IMR-90 (cell line): ENCODE results near the gene IGF2BP1. TPM values are rescaled to one million over a fixed set of nuclear protein-coding genes. Genes with fewer than 3 reads are reported as not detected.

Source experiments
- polyA plus RNA-seq, 3 experiments: library from polyadenylated mRNA; depleted of rRNA; stranded (reverse); fragments of >200 nt; gene quantifications; 2 replicates each; pipeline ENCODE4 v1.2.3, GENCODE V29; 2012; ENCODE audit warnings: low replicate concordance in 1 of 3
- total RNA-seq: library from RNA; depleted of rRNA; stranded (reverse); fragments of >200 nt; gene quantifications from 2 replicates; pipeline ENCODE4 v1.2.3, GENCODE V29; 2012
- TF ChIP-seq, protein P1 (sequence below): conservative IDR thresholded peaks from 2 replicates; pipeline ENCODE4 v1.5.1; 2012; ENCODE audit warnings: mild to moderate bottlenecking, low read depth, low read length, improper control_type of control experiment

Gene IGF2BP1
- total and polyA plus RNA-seq, 2 of the 4 experiments (the other 2 are of a cell fraction) = 10.2 to 13.1 TPM

DNA sequence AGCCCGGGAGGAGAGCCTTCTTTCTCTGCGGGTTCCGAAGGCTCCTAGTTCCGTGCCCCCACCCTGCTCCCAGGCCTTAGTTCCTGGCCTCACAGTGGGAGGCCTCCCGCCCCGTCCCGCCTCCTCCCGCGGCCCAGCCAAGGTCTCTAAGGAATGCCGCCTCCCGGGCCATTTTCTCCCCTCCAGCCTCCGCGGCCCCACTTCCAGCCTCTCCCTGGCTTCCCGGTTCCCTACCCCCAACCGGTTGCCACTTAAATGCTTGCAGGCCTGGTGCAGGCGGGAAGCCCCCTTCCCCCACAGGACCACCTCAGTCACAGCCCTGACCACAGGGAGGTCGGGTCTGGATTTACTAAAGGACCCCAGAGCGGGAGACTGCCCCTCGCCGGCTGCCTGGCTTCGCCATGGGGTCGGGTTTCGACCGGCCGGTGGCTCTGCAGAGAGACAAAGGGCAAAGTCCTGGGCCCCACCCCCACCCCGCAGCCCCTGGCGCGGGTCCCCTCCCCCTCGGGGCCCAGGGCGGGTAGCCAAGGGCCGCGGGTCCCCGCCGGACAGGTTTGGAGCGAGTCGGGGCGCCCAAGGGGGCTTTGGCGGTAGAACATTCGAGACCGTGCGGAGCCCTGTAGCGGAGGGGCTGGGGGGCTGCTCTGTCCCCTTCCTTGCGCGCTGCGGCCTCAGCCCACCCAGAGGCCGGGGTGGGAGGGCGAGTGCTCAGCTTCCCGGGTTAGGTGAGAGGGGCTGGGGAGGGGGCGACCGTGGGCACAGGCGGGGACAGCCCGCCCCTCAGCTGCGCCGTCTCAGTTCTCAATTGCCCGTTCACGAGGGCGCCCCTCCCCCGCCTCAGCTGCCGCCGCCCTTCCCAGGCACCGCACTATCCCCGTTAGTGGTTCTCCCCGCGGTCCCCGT, 16.4 kb downstream of the IGF2BP1 start (continued):
- TF ChIP-seq, protein P1, sequence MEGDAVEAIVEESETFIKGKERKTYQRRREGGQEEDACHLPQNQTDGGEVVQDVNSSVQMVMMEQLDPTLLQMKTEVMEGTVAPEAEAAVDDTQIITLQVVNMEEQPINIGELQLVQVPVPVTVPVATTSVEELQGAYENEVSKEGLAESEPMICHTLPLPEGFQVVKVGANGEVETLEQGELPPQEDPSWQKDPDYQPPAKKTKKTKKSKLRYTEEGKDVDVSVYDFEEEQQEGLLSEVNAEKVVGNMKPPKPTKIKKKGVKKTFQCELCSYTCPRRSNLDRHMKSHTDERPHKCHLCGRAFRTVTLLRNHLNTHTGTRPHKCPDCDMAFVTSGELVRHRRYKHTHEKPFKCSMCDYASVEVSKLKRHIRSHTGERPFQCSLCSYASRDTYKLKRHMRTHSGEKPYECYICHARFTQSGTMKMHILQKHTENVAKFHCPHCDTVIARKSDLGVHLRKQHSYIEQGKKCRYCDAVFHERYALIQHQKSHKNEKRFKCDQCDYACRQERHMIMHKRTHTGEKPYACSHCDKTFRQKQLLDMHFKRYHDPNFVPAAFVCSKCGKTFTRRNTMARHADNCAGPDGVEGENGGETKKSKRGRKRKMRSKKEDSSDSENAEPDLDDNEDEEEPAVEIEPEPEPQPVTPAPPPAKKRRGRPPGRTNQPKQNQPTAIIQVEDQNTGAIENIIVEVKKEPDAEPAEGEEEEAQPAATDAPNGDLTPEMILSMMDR = no peak
